MCF 10A (cell line): ENCODE data around the gene TMEM131L. TPM values are rescaled to one million over a fixed set of nuclear protein-coding genes. Genes with fewer than 3 reads are reported as not detected.

Experiments used
- BruUV-seq: library from RNA; stranded (reverse); fragments of 400-500 nt; replicated peaks from 2 replicates; lab custom pipeline; 2021; lab: Mats Ljungman, UMichigan
- CTCF ChIA-PET: fragments of 300-600 bp; sonication (Branson Sonifier 250); formaldehyde crosslinking; extraction: SDS; loops from one replicate; lab custom pipeline; 2021; ENCODE audit warnings: antibody characterized with exemption, inconsistent platforms; lab: Yijun Ruan, JAX
- POLR2A ChIA-PET: fragments of 300-600, 350-650 bp; sonication (Branson Sonifier 250); formaldehyde crosslinking; extraction: SDS; loops from one replicate; lab custom pipeline; 2020; ENCODE audit warnings: antibody characterized with exemption, inconsistent platforms; lab: Yijun Ruan, JAX
- DNase-seq: peaks from one replicate; pipeline ENCODE4 v3.0.0-alpha.2; 2018; ENCODE audit not compliant: unreplicated experiment
- H3K27ac Mint-ChIP-seq: one replicate; pipeline ENCODE4 v1.8.0; 2022; ENCODE audit warnings: mild to moderate bottlenecking, low read depth, mixed read lengths; ENCODE audit not compliant: unreplicated experiment
- H3K27me3 Mint-ChIP-seq: one replicate; pipeline ENCODE4 v1.8.0; 2022; ENCODE audit warnings: mixed read lengths; ENCODE audit not compliant: insufficient read depth, unreplicated experiment
- H3K36me3 Mint-ChIP-seq: one replicate; pipeline ENCODE4 v1.8.0; 2022; ENCODE audit warnings: mild to moderate bottlenecking, moderate library complexity, mixed read lengths; ENCODE audit not compliant: insufficient read depth, unreplicated experiment
- H3K4me1 Mint-ChIP-seq: one replicate; pipeline ENCODE4 v1.8.0; 2022; ENCODE audit warnings: mixed read lengths; ENCODE audit not compliant: insufficient read depth, unreplicated experiment
- H3K4me3 Mint-ChIP-seq: one replicate; pipeline ENCODE4 v1.8.0; 2022; ENCODE audit warnings: mild to moderate bottlenecking, moderate library complexity, mixed read lengths; ENCODE audit not compliant: unreplicated experiment
- H3K9me3 Mint-ChIP-seq: one replicate; pipeline ENCODE4 v1.8.0; 2022; ENCODE audit warnings: mixed read lengths; ENCODE audit not compliant: unreplicated experiment
- intact Hi-C: fragments of 100-400 bp; cut with micrococcal nuclease; formaldehyde crosslinking; loops from 2 replicates; pipeline ENCODE4 v1.14.1; 2022
- total RNA-seq: library from RNA; stranded (reverse); gene quantifications from 2 replicates; pipeline ENCODE4 v1.2.3, GENCODE V29; 2022
- TF ChIP-seq, protein P1 (sequence below): fragments of 200-600 bp; IDR thresholded peaks from one replicate; pipeline ENCODE4 v1.8.0; 2022; ENCODE audit warnings: antibody characterized with exemption, mild to moderate bottlenecking; ENCODE audit not compliant: unreplicated experiment

Gene TMEM131L
- total RNA-seq, 1 experiment from 2014 or later = 10.1 TPM

GRCh38 chr4:153623491-153623890 lies 157.3 kb downstream of the TMEM131L start:
- Mint-ChIP-seq H3K27ac (no peak overlapping the region), H3K9me3 (no peaks in the 10 kb centered on the region), H3K4me1 (no peaks in the 10 kb centered on the region), H3K27me3 (no peaks in the 10 kb centered on the region), H3K36me3 (peaks cover 42% of the 10 kb centered on the region), H3K4me3 (no peak overlapping the region)
- intact Hi-C loops = no loop called here
- ChIA-PET CTCF (no interaction called here), POLR2A (no interaction called here)
- TF ChIP-seq, protein P1, sequence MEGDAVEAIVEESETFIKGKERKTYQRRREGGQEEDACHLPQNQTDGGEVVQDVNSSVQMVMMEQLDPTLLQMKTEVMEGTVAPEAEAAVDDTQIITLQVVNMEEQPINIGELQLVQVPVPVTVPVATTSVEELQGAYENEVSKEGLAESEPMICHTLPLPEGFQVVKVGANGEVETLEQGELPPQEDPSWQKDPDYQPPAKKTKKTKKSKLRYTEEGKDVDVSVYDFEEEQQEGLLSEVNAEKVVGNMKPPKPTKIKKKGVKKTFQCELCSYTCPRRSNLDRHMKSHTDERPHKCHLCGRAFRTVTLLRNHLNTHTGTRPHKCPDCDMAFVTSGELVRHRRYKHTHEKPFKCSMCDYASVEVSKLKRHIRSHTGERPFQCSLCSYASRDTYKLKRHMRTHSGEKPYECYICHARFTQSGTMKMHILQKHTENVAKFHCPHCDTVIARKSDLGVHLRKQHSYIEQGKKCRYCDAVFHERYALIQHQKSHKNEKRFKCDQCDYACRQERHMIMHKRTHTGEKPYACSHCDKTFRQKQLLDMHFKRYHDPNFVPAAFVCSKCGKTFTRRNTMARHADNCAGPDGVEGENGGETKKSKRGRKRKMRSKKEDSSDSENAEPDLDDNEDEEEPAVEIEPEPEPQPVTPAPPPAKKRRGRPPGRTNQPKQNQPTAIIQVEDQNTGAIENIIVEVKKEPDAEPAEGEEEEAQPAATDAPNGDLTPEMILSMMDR = no peak
- BruUV-seq = no TSS peak
- no peak for DNase-seq

GRCh38 chr4:153628796-153629315 lies 162.7 kb downstream of the TMEM131L start:
- Mint-ChIP-seq H3K27ac (no peak overlapping the region), H3K27me3 (no peaks in the 10 kb centered on the region), H3K4me1 (no peaks in the 10 kb centered on the region), H3K4me3 (no peak overlapping the region), H3K9me3 (no peaks in the 10 kb centered on the region), H3K36me3 (peaks cover 45% of the 10 kb centered on the region)
- TF ChIP-seq, protein P1 = no peak
- intact Hi-C loops = no loop called here
- POLR2A ChIA-PET = interaction anchor here (0.6 kb wide), 1 partner anchor 8 kb away, joined by 4 read pairs; no protein-coding TSS in a partner anchor
- CTCF ChIA-PET = interaction anchor here (0.6 to 1.2 kb wide), 3 partner anchors 120 to 209 kb away, joined by 3 to 6 read pairs (median 3); no protein-coding TSS in a partner anchor
- no TSS peak for BruUV-seq
- DNase-seq = no peak

DNA sequence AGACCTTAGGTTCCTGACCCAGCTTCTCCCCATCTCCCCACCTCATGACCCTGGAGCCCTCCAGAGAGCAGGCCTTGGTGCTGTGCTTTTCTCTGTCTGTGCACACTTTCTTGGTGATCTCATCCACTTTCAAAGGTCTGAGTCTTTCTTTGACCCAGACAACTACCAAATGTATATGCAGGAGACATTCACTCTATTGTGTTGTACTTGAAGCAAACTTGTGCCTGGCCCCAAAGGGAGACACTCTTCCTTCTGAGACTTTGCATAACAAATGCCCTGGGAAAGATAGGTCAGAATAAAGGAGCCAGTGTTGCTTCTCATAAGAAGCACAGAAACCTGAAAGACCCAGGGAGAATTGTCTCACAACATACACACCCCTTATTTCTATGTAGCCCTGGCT lies 163.6 kb downstream of the TMEM131L start:
- DNase-seq = no peak
- no peaks in the 10 kb centered on the region for H3K9me3 Mint-ChIP-seq
- POLR2A ChIA-PET = no interaction called here
- H3K27me3 Mint-ChIP-seq = no peaks in the 10 kb centered on the region
- BruUV-seq = no TSS peak
- CTCF ChIA-PET = interaction anchor here (0.6 to 8.2 kb wide), 5 partner anchors 118 to 289 kb away, joined by 3 to 175 read pairs (median 3); no protein-coding TSS in a partner anchor
- intact Hi-C loops = loop anchor here (10.0 kb wide), 1 partner anchor 685 kb away; no protein-coding TSS in a partner anchor
- peaks cover 44% of the 10 kb centered on the region for H3K36me3 Mint-ChIP-seq
- H3K4me3 Mint-ChIP-seq = no peak overlapping the region
- H3K27ac Mint-ChIP-seq = no peak overlapping the region
- TF ChIP-seq, protein P1 = no peak
- no peaks in the 10 kb centered on the region for H3K4me1 Mint-ChIP-seq

GRCh38 chr4:153634738-153635353 lies 168.7 kb downstream of the TMEM131L start:
- Mint-ChIP-seq H3K36me3 (peaks cover 42% of the 10 kb centered on the region), H3K4me1 (no peaks in the 10 kb centered on the region), H3K9me3 (no peaks in the 10 kb centered on the region), H3K27ac (no peak overlapping the region), H3K4me3 (no peak overlapping the region), H3K27me3 (no peaks in the 10 kb centered on the region)
- intact Hi-C loops = loop anchor here (1.0 to 10.0 kb wide), 2 partner anchors 115 to 680 kb away; no protein-coding TSS in a partner anchor
- peak; percentile 63 for DNase-seq
- ChIA-PET CTCF (interaction anchor here (0.5 to 8.2 kb wide), 25 partner anchors 9 to 1047 kb away, joined by 3 to 175 read pairs (median 3); no protein-coding TSS in a partner anchor), POLR2A (interaction anchor here (0.5 to 2.1 kb wide), 5 partner anchors 21 to 386 kb away, joined by 3 to 7 read pairs (median 3); no protein-coding TSS in a partner anchor)
- TF ChIP-seq, protein P1 = peak; percentile 54
- no TSS peak for BruUV-seq
